NCI-H1092 treated with DMSO at 0.1 percent for 48 hours (cell line): ENCODE results near the gene CDH19.

Experiments used
- DNase-seq: peaks from one replicate; lab custom pipeline; 2025; lab: John Stamatoyannopoulos, UW

Gene CDH19

GRCh38 chr18:66603941-66604627 lies at the start of gene CDH19:
Gene CDH19, minus strand, starts transcription at chr18:66604090. Its CDS starts 31,886 bp downstream, at chr18:66572204.
- DNase-seq, result no peak

GRCh38 chr18:66647671-66648070 lies 43.8 kb upstream of the CDH19 start:
- DNase-seq, result no peak

GRCh38 chr18:66646609-66647008 lies 42.7 kb upstream of the CDH19 start:
- DNase-seq, result no peak

- no peak for DNase-seq
Observed at GRCh38 chr18:66645983-66646382, 42.1 kb upstream of the CDH19 start.

- DNase-seq, result no peak
Observed at GRCh38 chr18:66641056-66641455, 37.2 kb upstream of the CDH19 start.

GRCh38 chr18:66640431-66640830 lies 36.5 kb upstream of the CDH19 start:
- DNase-seq, result no peak

GRCh38 chr18:66638856-66639629 lies 35.2 kb upstream of the CDH19 start:
- DNase-seq, result no peak

GRCh38 chr18:66635342-66635741 lies 31.5 kb upstream of the CDH19 start:
- DNase-seq, result no peak

- DNase-seq, result no peak
Observed at GRCh38 chr18:66632756-66633155, 28.9 kb upstream of the CDH19 start.

GRCh38 chr18:66630831-66631230 lies 26.9 kb upstream of the CDH19 start:
- DNase-seq, result no peak

GRCh38 chr18:66623821-66624220 lies 19.9 kb upstream of the CDH19 start:
- no peak for DNase-seq

- no peak for DNase-seq
Observed at GRCh38 chr18:66621816-66622576, 18.1 kb upstream of the CDH19 start.

- peak; percentile 36 for DNase-seq
Observed at GRCh38 chr18:66616523-66616983, 12.7 kb upstream of the CDH19 start.

GRCh38 chr18:66615176-66615575 lies 11.3 kb upstream of the CDH19 start:
- no peak for DNase-seq

- DNase-seq, result no peak
Observed at GRCh38 chr18:66607632-66608031, 3.7 kb upstream of the CDH19 start.

GRCh38 chr18:66601649-66602048 lies 2.2 kb downstream of the CDH19 start:
- no peak for DNase-seq

GRCh38 chr18:66599190-66599589 lies 4.7 kb downstream of the CDH19 start:
- no peak for DNase-seq

GRCh38 chr18:66587430-66587829 lies 16.5 kb downstream of the CDH19 start:
- DNase-seq, result no peak

- DNase-seq, result no peak
Observed at GRCh38 chr18:66582211-66582610, 21.7 kb downstream of the CDH19 start.

GRCh38 chr18:66575263-66575662 lies 28.6 kb downstream of the CDH19 start:
- no peak for DNase-seq

GRCh38 chr18:66571845-66572244 lies 32.0 kb downstream of the CDH19 start:
- no peak for DNase-seq

GRCh38 chr18:66566616-66567015 lies 37.3 kb downstream of the CDH19 start:
- no peak for DNase-seq

GRCh38 chr18:66564236-66564635 lies 39.7 kb downstream of the CDH19 start:
- no peak for DNase-seq
